HG03469 (cell line): ENCODE data around the gene AKR1D1.

Source experiments
- ATAC-seq: cut with Tn5 transposase; IDR thresholded peaks from one replicate; pipeline ENCODE4 v1.9.1; 2021; ENCODE audit warnings: mild to moderate bottlenecking, moderate library complexity, moderate number of reproducible peaks; ENCODE audit not compliant: unreplicated experiment

AKR1D1 gene

DNA sequence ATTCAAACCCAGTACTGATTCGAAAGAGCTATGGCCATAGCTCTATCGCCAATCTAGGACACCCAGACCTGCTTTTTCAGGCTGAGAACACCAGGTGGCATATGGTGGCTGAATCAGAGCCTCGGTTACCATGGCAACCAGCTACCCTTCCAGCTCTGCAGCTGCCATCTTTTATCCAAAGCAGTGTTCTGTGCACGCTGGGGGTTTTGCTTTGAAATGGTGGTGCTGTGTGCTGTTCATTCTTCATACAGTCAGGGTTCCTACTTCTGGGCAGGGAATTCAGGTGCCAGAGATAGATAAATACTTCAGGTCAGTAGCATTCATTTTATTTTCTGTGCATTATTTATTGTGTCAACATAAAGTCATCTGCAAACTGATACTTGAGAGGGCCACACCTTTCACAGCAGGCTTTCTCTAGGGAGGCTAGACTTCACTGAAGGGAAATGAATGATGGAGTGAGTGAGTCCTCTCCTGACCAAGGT lies 85.4 kb downstream of the AKR1D1 start:
- peak; percentile 100 for ATAC-seq

DNA sequence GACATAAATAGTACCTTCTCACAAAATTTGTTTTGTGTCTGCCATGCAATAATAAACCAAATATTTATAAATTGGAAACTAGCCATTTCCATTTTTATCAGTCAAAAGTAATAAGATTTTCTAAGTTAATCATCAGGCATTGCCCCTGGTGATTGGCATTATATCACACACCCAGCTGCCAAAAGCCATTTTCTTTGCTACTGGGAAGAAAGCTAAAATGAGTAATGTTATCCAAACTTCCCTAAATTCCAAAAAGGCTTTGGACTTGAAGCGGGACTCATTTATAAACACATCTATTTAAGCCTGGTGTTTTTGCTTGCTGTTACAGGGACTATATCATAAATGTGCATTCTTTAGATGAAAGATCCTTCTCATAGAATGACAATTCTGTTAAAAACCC lies 86.0 kb downstream of the AKR1D1 start:
- ATAC-seq: no peak

DNA sequence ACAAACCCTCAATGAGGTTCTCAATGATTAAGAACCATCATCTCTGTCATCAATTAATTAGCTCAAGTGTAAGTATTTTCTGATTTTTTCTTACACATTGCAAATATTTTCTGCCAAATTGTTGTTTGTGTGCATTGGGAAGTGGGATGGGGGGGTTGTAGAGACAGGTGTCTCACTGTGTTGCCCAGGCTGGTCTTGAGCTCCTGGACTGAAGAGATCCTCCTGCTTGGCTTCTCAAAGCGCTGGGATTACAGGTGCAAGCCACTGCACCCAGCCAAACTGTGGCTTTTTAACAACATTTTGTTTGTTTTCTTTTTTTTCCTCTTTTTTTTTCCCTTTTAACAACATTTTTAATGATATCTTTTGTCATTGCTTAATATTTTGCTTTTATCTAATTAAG lies 87.5 kb downstream of the AKR1D1 start:
- no peak for ATAC-seq

DNA sequence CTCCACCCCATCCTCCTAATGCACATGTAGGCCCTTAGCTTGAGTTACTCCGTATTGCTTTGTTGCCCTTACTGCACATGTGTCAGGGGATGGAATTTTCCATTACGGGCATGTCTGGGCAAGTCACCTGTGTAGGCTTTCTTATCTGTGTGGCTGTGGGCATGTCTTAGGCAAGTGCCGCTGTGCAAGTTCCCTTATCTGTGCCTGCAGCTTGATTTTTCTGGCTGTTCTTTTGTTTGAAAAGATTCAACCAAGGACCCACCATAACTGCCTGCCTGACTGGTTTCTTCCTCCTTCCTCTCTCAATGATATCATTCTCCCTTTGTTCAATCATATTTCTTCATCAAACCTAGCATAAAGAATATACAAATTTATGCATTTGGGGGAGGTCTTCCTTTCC lies 88.5 kb downstream of the AKR1D1 start:
- ATAC-seq: no peak

DNA sequence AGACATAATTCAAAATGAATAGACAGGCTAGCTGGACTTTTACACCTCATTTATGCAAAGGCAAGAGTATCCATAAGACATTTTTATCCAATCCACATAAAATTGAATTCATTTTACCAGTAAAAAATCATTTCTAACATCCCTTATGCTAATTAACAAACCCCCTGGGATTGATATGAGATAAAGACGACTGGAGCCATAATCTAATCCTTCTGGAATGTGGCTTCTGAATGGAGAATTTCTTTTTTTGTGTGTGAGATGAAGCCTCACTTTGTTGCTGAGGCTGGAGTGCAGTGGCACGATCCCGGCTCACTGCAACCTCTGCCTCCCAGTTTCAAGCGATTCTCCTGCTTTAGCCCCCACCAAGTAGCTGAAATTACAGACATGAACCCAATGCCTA lies 90.4 kb downstream of the AKR1D1 start:
- no peak for ATAC-seq

DNA sequence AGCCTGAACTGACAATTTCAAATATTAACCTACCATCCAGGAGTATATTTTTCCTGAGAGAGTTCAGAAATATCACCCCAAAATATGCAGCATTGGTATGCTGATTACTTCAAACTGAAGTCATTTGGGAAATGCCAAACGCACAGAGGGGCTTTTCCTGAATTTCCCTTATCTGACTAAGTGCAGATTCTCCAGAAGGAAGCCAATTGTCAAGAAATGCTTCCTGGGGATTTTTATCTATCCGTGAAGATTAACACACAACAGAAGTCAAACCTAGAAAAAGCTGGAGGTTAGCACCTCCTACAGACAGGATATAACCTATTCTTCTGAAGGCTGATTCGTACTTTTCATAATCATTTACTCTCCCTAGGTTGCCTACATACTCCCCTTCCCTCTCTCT lies 91.0 kb downstream of the AKR1D1 start:
- no peak for ATAC-seq

DNA sequence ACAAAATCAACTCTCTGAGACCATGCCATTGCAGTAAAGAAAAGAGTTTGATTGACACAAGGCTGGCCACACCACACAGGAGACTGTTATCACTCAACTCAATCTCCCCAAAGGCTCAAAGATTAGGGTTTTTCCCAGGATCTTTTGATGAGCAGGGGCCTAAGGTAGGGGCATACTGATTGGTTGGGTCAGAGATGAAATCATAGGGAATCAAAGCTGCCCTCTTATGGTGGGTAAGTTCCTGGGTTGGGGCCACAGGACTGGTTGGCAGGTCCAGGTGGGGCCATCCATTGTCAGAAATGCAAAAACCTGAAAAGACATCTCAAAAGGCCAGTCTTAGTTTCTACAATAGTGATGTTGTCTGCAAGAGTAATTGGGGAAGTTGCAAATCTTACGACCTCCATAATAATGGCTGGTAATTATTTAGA lies 91.6 kb downstream of the AKR1D1 start:
- no peak for ATAC-seq
